SW 1271 (cell line): Measurements from ENCODE around the gene MYO1A.
"Not testable (repeated sequence)": the region's sequence is repeated elsewhere in the genome, so short reads cannot be mapped to it uniquely, and the experiment has no call there.

Experiments
- DNase-seq, 2 experiments: peaks; one replicate each; lab custom pipeline; 2025; lab: John Stamatoyannopoulos, UW

MYO1A gene

GRCh38 chr12:57046947-57047890 is 2.7 kb downstream of the MYO1A start:
- DNase-seq: no peak

DNA sequence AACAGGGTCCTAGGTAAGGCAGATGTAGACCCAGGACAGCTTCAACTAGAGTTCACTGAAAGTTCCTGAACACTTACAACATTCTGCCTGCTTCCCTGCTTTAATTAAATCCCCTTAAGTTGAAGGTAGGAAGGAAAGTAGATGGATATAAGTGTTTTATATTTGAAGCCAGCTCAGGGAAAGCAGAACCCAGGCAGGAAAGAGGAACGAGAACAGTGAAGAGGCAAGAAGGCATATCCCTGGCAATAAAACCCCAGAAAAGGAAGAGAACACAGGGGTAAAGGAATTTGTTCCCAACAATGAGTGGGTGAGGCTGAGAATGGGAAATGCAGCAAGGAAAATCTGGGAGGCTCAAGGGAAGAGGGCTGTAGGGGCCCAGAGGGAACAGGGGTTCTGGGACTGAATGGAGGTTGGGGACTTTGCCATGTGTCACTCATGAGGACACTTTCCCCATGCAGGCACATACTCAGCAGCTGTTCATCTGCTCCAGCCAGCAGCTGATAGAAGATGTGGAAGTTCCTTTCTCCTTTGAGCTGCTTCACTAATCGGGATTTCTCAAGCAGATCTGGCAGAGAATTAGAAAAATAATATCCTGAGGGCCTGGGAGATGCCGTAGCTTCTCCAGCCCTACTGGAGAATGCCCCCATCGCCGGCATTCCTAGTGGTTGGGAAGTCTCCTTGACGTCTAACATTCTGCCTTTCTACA is 3.7 kb downstream of the MYO1A start:
- DNase-seq: no peak

GRCh38 chr12:57044889-57045288 is 5.0 kb downstream of the MYO1A start:
- no peak for DNase-seq

DNA sequence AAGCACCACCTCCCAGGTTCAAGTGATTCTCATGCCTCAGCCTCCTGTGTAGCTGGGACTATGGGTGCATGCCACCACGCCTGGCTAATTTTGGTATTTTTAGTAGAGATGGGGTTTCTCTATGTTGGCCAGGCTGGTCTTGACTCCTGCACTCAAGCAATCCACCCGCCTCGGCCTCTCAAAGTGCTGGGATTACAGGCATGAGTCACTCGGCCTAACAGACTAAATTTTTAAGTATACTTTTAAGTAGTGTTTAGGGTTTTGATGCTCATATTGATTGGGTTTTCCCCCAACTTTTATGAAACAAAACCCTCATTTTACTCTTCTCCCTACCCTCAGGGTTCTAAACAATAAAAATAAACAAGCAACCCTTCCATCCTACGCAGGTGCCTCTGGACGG is 5.5 kb downstream of the MYO1A start:
- DNase-seq: no peak

GRCh38 chr12:57042695-57043094 is 7.2 kb downstream of the MYO1A start:
- DNase-seq: no peak

- no peak for DNase-seq
Measured at GRCh38 chr12:57040750-57041149, 9.2 kb downstream of the MYO1A start.

DNA sequence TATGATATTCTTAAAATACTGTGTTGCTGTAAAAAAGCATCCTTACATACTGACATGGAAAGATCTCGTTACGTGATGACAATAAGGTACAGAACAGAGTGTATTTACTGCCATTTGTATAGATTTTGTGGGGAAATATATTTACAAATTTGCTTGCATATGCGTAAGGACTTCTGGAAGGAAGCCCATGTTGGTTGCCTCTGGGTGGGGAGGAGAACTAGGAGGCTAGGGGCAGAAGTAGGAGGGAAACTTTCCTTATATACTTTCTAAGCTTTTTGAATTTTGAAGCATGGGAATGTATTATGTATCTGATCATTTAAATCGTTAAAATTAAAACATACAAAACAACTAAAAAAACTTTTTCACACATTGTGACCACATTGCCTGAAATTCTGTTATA is 9.7 kb downstream of the MYO1A start:
- DNase-seq: no peak

GRCh38 chr12:57039016-57039798 is 10.7 kb downstream of the MYO1A start:
- DNase-seq: no peak

DNA sequence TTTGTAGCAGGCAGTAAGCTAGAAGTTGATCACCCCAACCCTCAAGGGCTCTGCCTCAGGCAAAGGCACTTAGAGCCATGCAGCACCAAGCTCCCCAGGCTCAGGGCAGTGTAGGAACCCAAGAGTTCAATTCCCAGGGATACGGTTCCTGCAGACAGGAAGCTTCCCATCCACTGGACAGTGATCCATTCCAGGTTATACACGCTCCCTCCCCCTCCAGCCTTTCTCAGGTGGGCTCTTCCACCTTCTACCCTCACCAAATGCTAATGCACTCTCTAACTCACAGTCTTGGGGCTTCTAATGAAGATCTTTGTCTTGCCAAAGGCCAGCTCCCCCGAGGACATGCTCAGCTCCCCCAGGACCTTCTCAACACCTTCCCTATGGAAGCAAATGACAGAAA is 12.7 kb downstream of the MYO1A start:
- no peak for DNase-seq

- DNase-seq: no peak
Measured at GRCh38 chr12:57033431-57033830, 16.5 kb downstream of the MYO1A start.

- no peak for DNase-seq
Measured at GRCh38 chr12:57031789-57032188, 18.1 kb downstream of the MYO1A start.

DNA sequence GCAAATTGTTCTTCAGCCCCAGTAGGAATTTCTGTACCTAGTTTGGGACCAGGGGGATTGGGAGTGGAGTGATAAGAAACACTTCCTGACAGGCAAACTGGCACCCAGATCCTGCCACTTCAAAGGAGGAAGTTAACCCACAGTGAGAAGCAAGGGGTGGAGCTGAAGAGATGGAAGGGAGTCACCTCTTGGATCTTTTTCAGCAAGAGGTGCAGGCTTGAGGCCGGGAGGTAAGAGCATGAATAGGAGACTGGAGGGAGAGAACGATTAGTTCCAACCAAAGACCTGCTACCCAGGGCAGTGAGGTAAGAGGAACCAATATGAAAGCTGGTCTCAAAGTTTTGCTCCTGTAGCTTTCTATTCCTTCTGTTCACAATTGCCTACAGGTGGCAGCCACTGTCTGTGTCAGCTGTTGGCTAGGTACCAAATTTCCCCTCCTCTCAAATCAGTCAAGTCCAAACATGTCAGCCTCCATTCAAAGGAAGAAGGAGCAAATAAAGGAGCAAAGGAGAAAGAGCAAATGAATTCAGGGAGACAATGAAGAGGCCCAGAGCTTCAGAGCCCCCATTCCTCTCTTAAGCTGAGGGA is 18.7 kb downstream of the MYO1A start:
- no peak for DNase-seq

- no peak for DNase-seq
Measured at GRCh38 chr12:57029457-57029856, 20.5 kb downstream of the MYO1A start.

DNA sequence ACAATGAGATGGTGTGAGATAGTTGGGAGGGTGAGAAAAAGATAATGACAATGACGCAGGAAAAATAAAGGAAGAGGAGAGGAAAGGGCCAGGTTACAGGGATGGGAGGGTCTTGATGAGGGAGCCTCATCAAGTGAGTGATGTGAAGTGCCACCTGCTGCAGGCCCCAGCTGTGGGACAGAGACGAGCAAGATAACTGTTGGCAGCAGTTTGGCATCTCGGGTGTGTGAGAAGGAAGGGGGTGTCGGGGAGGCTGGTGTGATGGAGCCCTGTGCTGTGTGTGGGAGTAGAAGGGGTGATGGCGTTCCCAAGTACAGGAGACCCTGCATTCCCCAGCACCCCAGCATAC is 22.1 kb downstream of the MYO1A start:
- DNase-seq: no peak

DNA sequence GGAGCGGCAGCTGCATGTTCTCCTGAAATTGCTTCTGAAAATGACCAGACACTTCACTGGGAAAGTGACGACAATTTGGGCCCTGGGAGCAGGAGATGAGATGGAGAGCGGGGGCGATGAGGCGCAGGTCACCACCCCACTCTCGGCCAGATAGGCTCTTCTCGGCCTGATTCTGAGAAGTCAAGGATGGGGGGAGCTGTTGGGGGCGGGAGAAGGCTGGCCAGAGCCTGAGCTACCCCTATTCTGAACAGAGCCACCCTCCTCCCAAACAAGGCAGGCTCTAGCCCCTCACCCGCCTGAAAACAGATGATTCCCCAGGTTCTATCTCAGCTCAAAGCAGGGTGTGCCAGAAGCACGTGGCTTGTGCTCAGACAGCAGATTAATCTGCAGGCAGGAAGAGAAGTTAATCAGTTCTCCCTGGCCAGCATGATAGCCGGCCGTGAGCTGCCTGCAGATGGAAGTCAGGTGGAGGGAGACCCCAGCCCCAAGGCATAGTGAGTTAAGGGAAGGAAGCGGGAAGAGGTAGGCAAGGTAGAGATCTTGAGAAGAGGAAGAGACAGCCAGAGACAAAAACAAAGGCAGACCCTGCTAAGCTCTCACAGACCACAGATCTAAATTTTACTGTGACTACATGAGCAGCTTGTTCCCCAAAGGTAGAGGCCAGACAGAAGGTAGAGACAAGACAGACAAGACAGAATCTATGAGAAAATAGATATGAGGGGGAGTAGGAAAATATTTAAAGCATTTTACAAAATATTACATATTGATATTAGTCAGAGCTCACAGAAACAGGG is 22.7 kb downstream of the MYO1A start:
- no peak for DNase-seq

GRCh38 chr12:57025196-57025595 is 24.7 kb downstream of the MYO1A start:
- no peak for DNase-seq

DNA sequence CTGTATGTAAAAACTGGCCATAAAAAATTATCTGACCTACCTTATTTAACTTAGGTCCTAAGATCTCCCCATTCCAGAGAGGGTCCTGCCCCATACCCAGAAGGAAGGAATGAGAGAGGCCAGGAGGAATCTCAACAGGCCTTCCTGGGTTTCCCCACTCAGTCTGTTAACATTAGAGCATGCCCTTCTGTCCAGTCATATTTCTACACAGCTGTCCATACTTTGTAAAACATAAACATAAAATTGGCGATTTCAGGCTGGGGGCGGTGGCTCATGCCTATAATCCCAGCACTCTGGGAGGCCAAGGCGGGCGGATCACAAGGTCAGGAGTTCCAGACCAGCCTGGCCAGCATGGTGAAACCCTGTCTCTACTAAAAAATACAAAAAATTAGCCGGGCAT is 27.6 kb downstream of the MYO1A start:
- DNase-seq: not testable (repeated sequence)

DNA sequence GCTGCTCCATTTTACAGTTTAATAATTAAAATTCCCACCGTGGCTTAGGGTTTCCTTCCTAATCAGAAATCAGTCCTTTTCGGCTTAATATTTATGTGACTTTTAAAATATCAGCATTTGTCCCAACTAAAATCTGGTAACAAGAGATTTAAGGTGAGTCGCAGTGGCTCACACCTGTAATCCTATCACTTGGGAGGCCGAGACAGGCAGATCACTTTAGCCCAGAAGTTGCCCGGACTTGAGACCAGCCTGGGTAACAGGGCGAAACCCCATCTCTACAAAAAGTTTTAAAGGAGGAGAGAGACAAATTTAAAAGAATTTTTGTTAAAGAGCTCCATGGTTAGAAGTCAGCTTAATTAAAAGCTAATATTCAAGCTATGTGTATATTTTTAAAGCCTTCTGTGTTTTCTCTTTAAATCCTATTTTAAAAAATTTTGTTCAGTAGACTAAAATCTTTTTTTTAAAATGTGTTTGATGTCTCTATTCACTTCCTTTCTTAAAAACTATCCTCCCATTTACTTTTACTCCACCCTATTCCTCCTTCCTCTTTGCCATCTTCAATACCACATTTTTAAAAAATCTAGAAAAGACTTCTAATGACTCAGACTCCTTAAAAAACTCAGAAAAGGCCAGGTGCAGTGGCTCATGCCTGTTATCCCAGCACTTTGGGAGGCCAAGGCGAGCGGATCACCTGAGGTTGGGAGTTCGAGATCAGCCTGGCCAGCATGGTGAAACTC is 29.8 kb downstream of the MYO1A start:
- no peak for DNase-seq

GRCh38 chr12:57018906-57019305 is 31.0 kb downstream of the MYO1A start:
- DNase-seq: no peak

DNA sequence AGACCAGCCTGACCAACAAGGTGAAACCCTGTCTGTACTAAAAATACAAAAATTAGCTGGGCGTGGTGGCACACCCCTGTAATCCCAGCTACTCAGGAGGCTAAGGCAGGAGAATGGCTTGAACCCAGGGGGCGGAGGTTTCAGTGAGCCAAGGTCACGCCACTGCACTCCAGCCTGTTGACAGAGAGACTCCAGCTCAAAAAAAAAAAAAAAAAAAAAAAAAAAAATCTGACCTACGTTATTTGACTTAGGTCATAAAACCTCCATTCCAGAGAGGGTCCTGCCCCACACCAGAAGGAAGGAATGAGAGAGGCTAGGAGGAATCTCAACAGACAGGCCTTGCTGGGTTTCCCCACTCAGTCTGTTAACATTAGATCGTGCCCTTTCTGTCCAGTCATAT is 31.6 kb downstream of the MYO1A start:
- not testable (repeated sequence) for DNase-seq

DNA sequence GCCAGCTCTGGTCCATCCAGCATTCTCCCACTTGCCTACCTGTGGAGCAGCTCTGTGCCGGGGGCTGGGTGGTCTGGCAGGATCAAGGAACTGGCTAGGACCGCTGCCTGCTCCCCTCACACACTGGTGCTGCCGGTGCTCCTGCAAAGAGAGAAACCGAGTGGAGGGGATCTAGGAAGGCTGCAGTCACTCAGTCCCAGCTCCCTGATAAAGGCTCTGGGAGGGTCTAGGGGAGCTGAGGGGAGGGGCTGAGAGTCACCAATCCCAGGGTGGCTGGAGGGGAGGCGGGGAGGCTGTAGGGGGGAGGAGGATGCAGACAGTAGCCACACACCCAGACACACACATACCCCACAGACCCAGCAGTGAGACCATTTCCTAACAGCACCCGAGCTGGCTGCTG is 33.6 kb downstream of the MYO1A start, which contains the start of gene TAC3:
Gene TAC3, minus strand, starts transcription at position 182 of the 400 bp plus-strand sequence. CDS start 732 bp downstream, outside the sequence.
- DNase-seq: no peak
